ENCODE results near the gene LHX6.

Gene LHX6

GRCh38 chr9:122204055-122204454 lies 24.7 kb downstream of the LHX6 start:
- peaks cover 51% of the 10 kb centered on the region for H3K27me3 ChIP-seq (ENCODE audit: insufficient read depth, low read length)
- peaks cover 15% of the 10 kb centered on the region for H3K4me1 ChIP-seq (ENCODE audit: insufficient read depth, low read length)
- H3K9me3 ChIP-seq (ENCODE audit: low read length): no peaks in the 10 kb centered on the region
- no peak overlapping the region for H3K4me3 ChIP-seq (ENCODE audit: low read length)
- no peak overlapping the region for H2AFZ ChIP-seq (ENCODE audit: low read depth, low read length)
- H3K36me3 ChIP-seq (ENCODE audit: insufficient read depth, low read length): no peaks in the 10 kb centered on the region

GRCh38 chr9:122202111-122202510 lies 26.6 kb downstream of the LHX6 start:
- Histone ChIP-seq H3K36me3 (ENCODE audit: insufficient read depth, low read length) (no peaks in the 10 kb centered on the region), H3K27me3 (ENCODE audit: insufficient read depth, low read length) (peaks cover 59% of the 10 kb centered on the region), H3K4me3 (ENCODE audit: low read length) (no peak overlapping the region), H3K4me1 (ENCODE audit: insufficient read depth, low read length) (peaks cover 7% of the 10 kb centered on the region), H3K9me3 (ENCODE audit: low read length) (no peaks in the 10 kb centered on the region), H2AFZ (ENCODE audit: low read depth, low read length) (no peak overlapping the region)

GRCh38 chr9:122201641-122202040 lies 27.1 kb downstream of the LHX6 start:
- peaks cover 58% of the 10 kb centered on the region for H3K27me3 ChIP-seq (ENCODE audit: insufficient read depth, low read length)
- no peaks in the 10 kb centered on the region for H3K9me3 ChIP-seq (ENCODE audit: low read length)
- H3K4me3 ChIP-seq (ENCODE audit: low read length): no peak overlapping the region
- no peak overlapping the region for H2AFZ ChIP-seq (ENCODE audit: low read depth, low read length)
- H3K36me3 ChIP-seq (ENCODE audit: insufficient read depth, low read length): no peaks in the 10 kb centered on the region
- peaks cover 6% of the 10 kb centered on the region for H3K4me1 ChIP-seq (ENCODE audit: insufficient read depth, low read length)

DNA sequence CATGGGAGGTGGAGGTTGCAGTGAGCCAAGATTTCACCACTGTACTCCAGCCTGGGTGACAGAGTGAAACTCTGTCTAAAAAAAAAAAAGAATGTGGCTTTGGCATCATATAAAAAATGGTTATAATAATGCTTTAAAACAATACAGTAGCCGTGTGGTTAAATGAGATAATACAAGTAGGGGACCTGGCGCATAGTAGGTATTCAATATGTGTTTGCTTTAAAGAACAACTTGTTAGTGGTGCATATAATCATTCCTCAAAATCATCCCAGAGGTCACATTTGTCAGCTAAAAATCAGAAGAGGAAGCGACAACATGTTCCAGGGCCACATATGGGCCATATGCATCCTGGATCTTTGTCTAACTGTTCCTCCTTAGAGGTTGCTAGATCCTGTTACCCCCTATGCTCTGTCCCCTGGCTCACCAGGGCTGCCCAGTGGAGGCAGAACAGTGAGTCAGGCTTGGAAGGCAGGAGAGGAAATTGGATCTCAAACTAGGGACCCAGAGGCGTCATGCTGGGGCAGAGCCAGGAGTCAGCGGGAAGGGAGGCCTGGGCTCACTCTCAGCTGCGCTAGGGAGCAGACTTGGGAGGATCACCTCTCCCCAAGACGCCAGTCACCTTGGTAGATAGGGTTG lies 27.7 kb downstream of the LHX6 start:
- Histone ChIP-seq H2AFZ (ENCODE audit: low read depth, low read length) (no peak overlapping the region), H3K4me3 (ENCODE audit: low read length) (no peak overlapping the region), H3K4me1 (ENCODE audit: insufficient read depth, low read length) (peaks cover 6% of the 10 kb centered on the region), H3K27me3 (ENCODE audit: insufficient read depth, low read length) (peaks cover 56% of the 10 kb centered on the region), H3K36me3 (ENCODE audit: insufficient read depth, low read length) (no peaks in the 10 kb centered on the region), H3K9me3 (ENCODE audit: low read length) (no peaks in the 10 kb centered on the region)

DNA sequence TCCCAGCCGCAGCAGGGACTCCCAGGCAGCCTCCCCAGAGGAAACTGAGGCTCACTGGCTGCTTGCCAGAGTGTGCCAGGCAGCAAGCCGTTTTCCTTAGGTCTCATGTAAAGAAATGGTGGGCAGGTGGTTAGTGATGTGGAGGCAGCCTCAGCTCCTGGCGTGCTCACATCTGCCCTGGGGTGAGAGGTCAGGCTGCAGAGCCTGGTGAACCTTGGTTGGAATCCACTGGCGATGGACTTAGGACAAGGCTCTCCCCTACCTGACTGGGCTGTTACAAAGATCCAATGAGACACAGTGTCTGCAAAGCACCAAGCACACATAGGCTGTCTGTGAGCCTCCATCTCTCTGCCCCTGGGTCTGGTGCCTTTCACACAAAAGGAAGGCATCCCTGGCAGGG lies 30.9 kb downstream of the LHX6 start:
- H3K36me3 ChIP-seq (ENCODE audit: insufficient read depth, low read length): no peaks in the 10 kb centered on the region

GRCh38 chr9:122197426-122197825 lies 31.3 kb downstream of the LHX6 start:
- H2AFZ ChIP-seq (ENCODE audit: low read depth, low read length): no peak overlapping the region
- no peaks in the 10 kb centered on the region for H3K4me1 ChIP-seq (ENCODE audit: insufficient read depth, low read length)
- H3K4me3 ChIP-seq (ENCODE audit: low read length): no peak overlapping the region
- H3K27me3 ChIP-seq (ENCODE audit: insufficient read depth, low read length): peaks cover 60% of the 10 kb centered on the region
- no peaks in the 10 kb centered on the region for H3K9me3 ChIP-seq (ENCODE audit: low read length)
- no peaks in the 10 kb centered on the region for H3K36me3 ChIP-seq (ENCODE audit: insufficient read depth, low read length)

More for the DNA sequence above, 30.9 kb downstream of the LHX6 start:
- Histone ChIP-seq H3K27me3 (ENCODE audit: insufficient read depth, low read length) (peaks cover 62% of the 10 kb centered on the region), H3K4me1 (ENCODE audit: insufficient read depth, low read length) (no peaks in the 10 kb centered on the region), H2AFZ (ENCODE audit: low read depth, low read length) (no peak overlapping the region), H3K4me3 (ENCODE audit: low read length) (no peak overlapping the region), H3K9me3 (ENCODE audit: low read length) (no peaks in the 10 kb centered on the region)

- Histone ChIP-seq H3K4me3 (ENCODE audit: low read length) (no peak overlapping the region), H2AFZ (ENCODE audit: low read depth, low read length) (no peak overlapping the region), H3K36me3 (ENCODE audit: insufficient read depth, low read length) (no peaks in the 10 kb centered on the region), H3K27me3 (ENCODE audit: insufficient read depth, low read length) (peaks cover 55% of the 10 kb centered on the region), H3K4me1 (ENCODE audit: insufficient read depth, low read length) (no peaks in the 10 kb centered on the region), H3K9me3 (ENCODE audit: low read length) (no peaks in the 10 kb centered on the region)
Observed at GRCh38 chr9:122195875-122196274, 32.9 kb downstream of the LHX6 start.

- no peaks in the 10 kb centered on the region for H3K4me1 ChIP-seq (ENCODE audit: insufficient read depth, low read length)
- peaks cover 40% of the 10 kb centered on the region for H3K27me3 ChIP-seq (ENCODE audit: insufficient read depth, low read length)
Observed at GRCh38 chr9:122193651-122194050, 35.1 kb downstream of the LHX6 start.

GRCh38 chr9:122192914-122193525 lies 35.7 kb downstream of the LHX6 start:
- Histone ChIP-seq H3K36me3 (ENCODE audit: insufficient read depth, low read length) (no peaks in the 10 kb centered on the region), H3K4me1 (ENCODE audit: insufficient read depth, low read length) (no peaks in the 10 kb centered on the region), H3K4me3 (ENCODE audit: low read length) (no peak overlapping the region), H2AFZ (ENCODE audit: low read depth, low read length) (no peak overlapping the region), H3K9me3 (ENCODE audit: low read length) (no peaks in the 10 kb centered on the region), H3K27me3 (ENCODE audit: insufficient read depth, low read length) (peaks cover 36% of the 10 kb centered on the region)

More at GRCh38 chr9:122193651-122194050, 35.1 kb downstream of the LHX6 start:
- Histone ChIP-seq H3K4me3 (ENCODE audit: low read length) (no peak overlapping the region), H2AFZ (ENCODE audit: low read depth, low read length) (no peak overlapping the region), H3K9me3 (ENCODE audit: low read length) (no peaks in the 10 kb centered on the region), H3K36me3 (ENCODE audit: insufficient read depth, low read length) (no peaks in the 10 kb centered on the region)

DNA sequence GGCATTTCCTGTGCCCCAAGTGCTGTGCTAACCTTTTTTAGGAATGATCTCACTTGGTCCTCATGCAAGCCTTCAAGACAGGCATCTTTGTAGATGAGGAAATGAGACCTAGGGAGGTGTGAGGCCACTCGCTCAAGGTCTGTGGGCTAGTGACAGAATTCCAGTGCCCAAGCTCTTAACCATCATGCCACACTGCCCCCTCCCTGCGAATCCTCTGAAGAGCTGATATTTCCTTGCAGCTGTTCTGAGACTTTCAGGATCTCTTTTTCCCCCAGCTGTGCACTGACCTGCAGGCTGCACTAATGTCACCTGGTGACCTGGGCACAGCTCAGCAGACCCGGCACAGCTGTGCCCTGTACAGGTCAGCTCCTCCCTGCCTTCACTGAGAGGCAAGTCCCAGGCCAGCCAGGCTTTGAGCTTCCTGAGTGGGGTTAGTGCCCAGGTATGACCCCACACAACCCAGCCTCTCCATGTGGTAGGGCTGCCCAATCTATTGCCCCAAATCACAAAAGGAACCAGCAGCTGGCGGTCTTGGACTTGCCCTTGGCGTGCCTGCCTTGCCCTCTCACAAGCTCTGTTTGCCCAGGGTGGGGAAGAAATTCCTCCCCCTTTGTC lies 36.4 kb downstream of the LHX6 start:
- H3K4me1 ChIP-seq (ENCODE audit: insufficient read depth, low read length): no peaks in the 10 kb centered on the region
- no peaks in the 10 kb centered on the region for H3K36me3 ChIP-seq (ENCODE audit: insufficient read depth, low read length)
- H3K9me3 ChIP-seq (ENCODE audit: low read length): no peaks in the 10 kb centered on the region
- H2AFZ ChIP-seq (ENCODE audit: low read depth, low read length): no peak overlapping the region
- peaks cover 34% of the 10 kb centered on the region for H3K27me3 ChIP-seq (ENCODE audit: insufficient read depth, low read length)
- H3K4me3 ChIP-seq (ENCODE audit: low read length): no peak overlapping the region

DNA sequence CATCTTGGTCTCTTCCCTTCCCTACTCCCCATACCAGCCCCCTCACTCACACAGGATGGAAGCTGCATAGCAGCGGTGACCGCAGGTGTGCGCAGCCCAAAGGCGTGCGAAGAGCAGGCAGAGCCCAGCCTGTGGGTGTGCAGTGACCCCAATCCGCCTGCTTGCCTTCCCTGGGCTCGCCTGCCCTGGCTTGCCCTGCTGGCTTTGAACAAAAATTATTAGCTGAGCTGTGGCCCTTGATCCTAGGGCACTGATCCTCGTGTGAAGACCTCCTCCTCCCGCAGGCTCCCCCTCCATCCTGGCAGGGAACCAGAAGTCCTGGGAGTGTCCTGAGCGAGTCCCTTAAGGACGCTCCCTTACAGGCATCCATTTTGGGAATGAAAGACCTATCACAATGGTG lies 37.2 kb downstream of the LHX6 start:
- no peak overlapping the region for H2AFZ ChIP-seq (ENCODE audit: low read depth, low read length)
- no peak overlapping the region for H3K4me3 ChIP-seq (ENCODE audit: low read length)
- H3K4me1 ChIP-seq (ENCODE audit: insufficient read depth, low read length): no peaks in the 10 kb centered on the region
- no peaks in the 10 kb centered on the region for H3K9me3 ChIP-seq (ENCODE audit: low read length)
- peaks cover 30% of the 10 kb centered on the region for H3K27me3 ChIP-seq (ENCODE audit: insufficient read depth, low read length)
- H3K36me3 ChIP-seq (ENCODE audit: insufficient read depth, low read length): no peaks in the 10 kb centered on the region

- H3K4me3 ChIP-seq (ENCODE audit: low read length): no peak overlapping the region
- H3K27me3 ChIP-seq (ENCODE audit: insufficient read depth, low read length): peaks cover 30% of the 10 kb centered on the region
Observed at GRCh38 chr9:122190597-122191381, 38.0 kb downstream of the LHX6 start.

GRCh38 chr9:122188369-122188768 lies 40.4 kb downstream of the LHX6 start:
- H3K9me3 ChIP-seq (ENCODE audit: low read length): no peaks in the 10 kb centered on the region
- no peak overlapping the region for H3K4me3 ChIP-seq (ENCODE audit: low read length)
- no peaks in the 10 kb centered on the region for H3K4me1 ChIP-seq (ENCODE audit: insufficient read depth, low read length)
- peaks cover 22% of the 10 kb centered on the region for H3K27me3 ChIP-seq (ENCODE audit: insufficient read depth, low read length)
- no peaks in the 10 kb centered on the region for H3K36me3 ChIP-seq (ENCODE audit: insufficient read depth, low read length)
- no peak overlapping the region for H2AFZ ChIP-seq (ENCODE audit: low read depth, low read length)

More at GRCh38 chr9:122190597-122191381, 38.0 kb downstream of the LHX6 start:
- no peaks in the 10 kb centered on the region for H3K4me1 ChIP-seq (ENCODE audit: insufficient read depth, low read length)
- no peak overlapping the region for H2AFZ ChIP-seq (ENCODE audit: low read depth, low read length)
- no peaks in the 10 kb centered on the region for H3K9me3 ChIP-seq (ENCODE audit: low read length)
- no peaks in the 10 kb centered on the region for H3K36me3 ChIP-seq (ENCODE audit: insufficient read depth, low read length)

Data from neuron (in vitro differentiated cells).